GM12878 (cell line): Measurements from ENCODE around the gene LMF1. TPM values are rescaled to one million over a fixed set of nuclear protein-coding genes. Genes with fewer than 3 reads are reported as not detected.

Source experiments
- ATAC-seq: fragments of 200-7000 bp; cut with Tn5 transposase; 3 replicates; pipeline ENCODE4 v1.9.1; 2020; ENCODE audit warnings: mild to moderate bottlenecking, moderate library complexity
- BruUV-seq: library from RNA; stranded (reverse); fragments of 400-500 nt; replicated peaks from 2 replicates; lab custom pipeline; 2021; lab: Mats Ljungman, UMichigan
- CTCF ChIA-PET: fragments of 300-600 bp; sonication (Branson Sonifier 250); formaldehyde crosslinking; extraction: SDS; loops from one replicate; lab custom pipeline; 2021; ENCODE audit warnings: inconsistent platforms; lab: Yijun Ruan, JAX
- POLR2A ChIA-PET: fragments of 350-600 bp; formaldehyde crosslinking; extraction: SDS; loops from one replicate; lab custom pipeline; 2021; ENCODE audit warnings: inconsistent platforms; lab: Charles Lee
- RAD21 ChIA-PET: fragments of 300-600 bp; sonication (Branson Sonifier 250); formaldehyde crosslinking; loops from one replicate; lab custom pipeline; 2023; ENCODE audit warnings: antibody characterized with exemption; ENCODE audit not compliant: unreplicated experiment; lab: Charles Lee
- SMC1A ChIA-PET: fragments of 300-600 bp; sonication (Branson Sonifier 250); formaldehyde crosslinking; loops from one replicate; lab custom pipeline; 2023; ENCODE audit not compliant: unreplicated experiment, uncharacterized antibody; lab: Charles Lee
- DNase-seq: peaks from one replicate; pipeline ENCODE4 v3.0.0-alpha.2; 2011; ENCODE audit warnings: low read depth, low spot score
- FAIRE-seq: peaks from 3 replicates; lab custom pipeline; 2011; peaks lifted over from hg19 to GRCh38; lab: Jason Lieb, UNC
- H2AFZ ChIP-seq: 2 replicates; pipeline ENCODE4 v1.6.0; 2011; ENCODE audit warnings: low read depth, low read length, control low read depth; ENCODE audit not compliant: control insufficient read depth
- H3K27ac ChIP-seq: 2 replicates; pipeline ENCODE4 v1.5.1; 2011; ENCODE audit warnings: control low read depth; ENCODE audit not compliant: control insufficient read depth, insufficient read depth
- H3K27me3 ChIP-seq, 2 experiments: replicated peaks in 1 of 2; 2 replicates each; pipeline versions ENCODE4 v1.6.0 to v1.6.1; 2011; ENCODE audit warnings: low read length in 1 of 2; ENCODE audit not compliant: control insufficient read depth in 2 of 2, insufficient read depth in 2 of 2
- H3K36me3 ChIP-seq, 2 experiments: 2 replicates each; pipeline ENCODE4 v1.5.1; 2011; ENCODE audit warnings: low read length in 1 of 2; ENCODE audit not compliant: control insufficient read depth in 2 of 2, insufficient read depth in 2 of 2
- H3K4me1 ChIP-seq: 2 replicates; pipeline ENCODE4 v1.6.1; 2011; ENCODE audit warnings: mild to moderate bottlenecking, low read length, moderate library complexity, mixed read lengths; ENCODE audit not compliant: control insufficient read depth, insufficient read depth
- H3K4me2 ChIP-seq: 2 replicates; pipeline ENCODE4 v1.6.0; 2011; ENCODE audit warnings: control low read depth; ENCODE audit not compliant: control insufficient read depth, insufficient read depth
- H3K4me3 ChIP-seq: fragments of 200-600 bp; sonication (generic); 2 replicates; pipeline ENCODE4 v1.5.1; 2016
- H3K79me2 ChIP-seq: 2 replicates; pipeline ENCODE4 v1.6.0; 2011; ENCODE audit warnings: low read length; ENCODE audit not compliant: control insufficient read depth, insufficient read depth
- H3K9ac ChIP-seq: 2 replicates; pipeline ENCODE4 v1.8.0; 2011; ENCODE audit warnings: low read length, control low read depth, mixed read lengths; ENCODE audit not compliant: control insufficient read depth, insufficient read depth
- H3K9me3 ChIP-seq: replicated peaks from 3 replicates; pipeline ENCODE4 v1.5.1; 2011; ENCODE audit warnings: mild to moderate bottlenecking, low read length; ENCODE audit not compliant: control insufficient read depth, insufficient read depth
- H4K20me1 ChIP-seq: 2 replicates; pipeline ENCODE4 v1.6.0; 2011; ENCODE audit not compliant: control insufficient read depth, insufficient read depth
- CEBPZ ChIP-seq: fragments of 150-350 bp; IDR thresholded peaks from 2 replicates; pipeline ENCODE4 v1.6.1; 2016; ENCODE audit warnings: low read depth, low read length
- EGR1 ChIP-seq, 2 experiments: IDR thresholded peaks; 1 replicate in 1 of 2; 2 replicates in 1 of 2; pipeline ENCODE4 v1.6.1; 2011 to 2012; ENCODE audit warnings: low read depth in 2 of 2, low read length in 2 of 2, borderline replicate concordance in 1 of 2, mild to moderate bottlenecking in 1 of 2, moderate library complexity in 1 of 2
- HCFC1 ChIP-seq: fragments of 150-350 bp; IDR thresholded peaks from 2 replicates; pipeline ENCODE4 v1.6.1; 2014; ENCODE audit warnings: low read length
- HDAC6 ChIP-seq: fragments of 200-600 bp; sonication (generic); IDR thresholded peaks from one replicate; pipeline ENCODE4 v1.8.0; 2017; ENCODE audit warnings: antibody characterized with exemption; ENCODE audit not compliant: unreplicated experiment
- IRF4 ChIP-seq: IDR thresholded peaks from 2 replicates; pipeline ENCODE4 v1.6.1; 2011; ENCODE audit warnings: low read depth, low read length
- KAT2A ChIP-seq: conservative IDR thresholded peaks from 2 replicates; pipeline ENCODE4 v1.6.1; 2011; ENCODE audit warnings: low read depth, low read length; ENCODE audit not compliant: control insufficient read depth
- KLF5 ChIP-seq: fragments of 450-650 bp; IDR thresholded peaks from 2 replicates; pipeline ENCODE4 v1.6.1; 2014; ENCODE audit warnings: mild to moderate bottlenecking; ENCODE audit not compliant: partially characterized antibody
- NBN ChIP-seq: fragments of 450-650 bp; IDR thresholded peaks from 2 replicates; pipeline ENCODE4 v1.6.1; 2016
- POLR2AphosphoS2 ChIP-seq: IDR thresholded peaks from 2 replicates; pipeline ENCODE4 v1.6.1; 2011; ENCODE audit warnings: low read depth, mild to moderate bottlenecking, low read length, improper control_type of control experiment, moderate library complexity
- RFX5 ChIP-seq: IDR thresholded peaks from 2 replicates; pipeline ENCODE4 v1.6.1; 2011; ENCODE audit warnings: low read depth, low read length, improper control_type of control experiment
- SMARCA5 ChIP-seq: fragments of 450-650 bp; IDR thresholded peaks from 2 replicates; pipeline ENCODE4 v1.6.1; 2017; ENCODE audit warnings: mild to moderate bottlenecking
- TAF1 ChIP-seq: IDR thresholded peaks from 2 replicates; pipeline ENCODE4 v1.6.1; 2011; ENCODE audit warnings: mild to moderate bottlenecking, low read depth, low read length, borderline replicate concordance
- ZNF274 ChIP-seq: IDR thresholded peaks from one replicate; pipeline ENCODE4 v1.8.0; 2011; ENCODE audit not compliant: insufficient read length, insufficient read depth
- ZNF592 ChIP-seq: fragments of 450-650 bp; IDR thresholded peaks from 2 replicates; pipeline ENCODE4 v1.6.1; 2017; ENCODE audit warnings: mild to moderate bottlenecking, moderate library complexity
- ZNF622 ChIP-seq: fragments of 450-650 bp; IDR thresholded peaks from 2 replicates; pipeline ENCODE4 v1.6.1; 2017; ENCODE audit warnings: mild to moderate bottlenecking, inconsistent platforms
- ZZZ3 ChIP-seq: IDR thresholded peaks from 2 replicates; pipeline ENCODE4 v1.6.1; 2011; ENCODE audit warnings: low read depth; ENCODE audit not compliant: control insufficient read depth, insufficient read length
- WGBS: methylation state at CpG from one replicate; pipeline ENCODE4 v1.1.6; 2016; ENCODE audit warnings: low lambda C conversion rate; ENCODE audit not compliant: insufficient replicate concordance, insufficient coverage; ENCODE audit errors: missing lambda C conversion rate; 5-methylcytosine and 5-hydroxymethylcytosine counted together
- in situ Hi-C: fragments of 300-500 bp; cut with MboI; formaldehyde crosslinking; loops from 9 replicates; pipeline ENCODE4 v1.14.3; 2018; ENCODE audit warnings: mixed read lengths
- intact Hi-C: fragments of 100-400 bp; cut with micrococcal nuclease; formaldehyde crosslinking; loops from one replicate; pipeline ENCODE4 v1.14.2; 2022; ENCODE audit not compliant: unreplicated experiment
- polyA plus RNA-seq, 11 experiments: library from polyadenylated mRNA; depleted of rRNA in 4 of 11; unstranded in 6 of 11; stranded (reverse) in 5 of 11; fragments of >200 nt; fragmentation: Nextera tagmentation in 4 of 11; fragmentation: Illumina TruSeq in 1 of 11; extraction: Ambion mirVana in 4 of 11; extraction: Trizol in 1 of 11; gene quantifications; 1 replicate in 1 of 11; 2 replicates in 10 of 11; pipeline versions ENCODE4 v1.2.1 to v1.2.3, GENCODE V29; 2011 to 2016; ENCODE audit warnings: inconsistent platforms in 2 of 11, missing spikeins in 2 of 11, low read depth in 1 of 11
- total RNA-seq, 4 experiments: library from RNA; depleted of rRNA in 3 of 4; stranded (reverse); fragments of >200 nt in 3 of 4; fragmentation: Illumina TruSeq in 1 of 4; extraction: Trizol in 1 of 4; gene quantifications; 2 replicates each; pipeline versions ENCODE4 v1.2.1 to v1.2.3, GENCODE V29; 2013 to 2021

LMF1 gene
- total and polyA plus RNA-seq, 10 of the 15 experiments (the other 5 are each of a cell fraction or from before 2014, with no cell fraction given) = 0.18 to 3.2 (median 1.4) TPM; not detected in 1

GRCh38 chr16:990516-991291 is 19.9 kb upstream of the LMF1 start:
- DNase-seq (no peak), FAIRE-seq (no peak), ATAC-seq (no peak)
- H3K36me3 ChIP-seq = no peaks in the 10 kb centered on the region
- no peaks in the 10 kb centered on the region for H3K79me2 ChIP-seq
- RAD21 ChIA-PET = no interaction called here
- POLR2A ChIA-PET = no interaction called here
- no peak overlapping the region for H3K27ac ChIP-seq
- in situ Hi-C loops (no loop called here), intact Hi-C loops (no loop called here)
- H2AFZ ChIP-seq = no peak overlapping the region
- no peaks in the 10 kb centered on the region for H3K4me1 ChIP-seq
- no peaks in the 10 kb centered on the region for H3K9me3 ChIP-seq
- TF ChIP-seq HDAC6 (no peak), TAF1 (no peak), KLF5 (no peak), NBN (no peak), EGR1 (IDR thresholded peaks at IDR 0.05; ENCODE audit: borderline replicate concordance in 1 of 2, low read depth in 2 of 2, low read length in 2 of 2) (no peak), CEBPZ (no peak), IRF4 (no peak), ZZZ3 (no peak), KAT2A (no peak), HCFC1 (no peak), ZNF622 (no peak), ZNF274 (no peak), POLR2AphosphoS2 (no peak), RFX5 (no peak), ZNF592 (no peak), SMARCA5 (no peak)
- no TSS peak for BruUV-seq
- no peak overlapping the region for H3K4me3 ChIP-seq
- SMC1A ChIA-PET = no interaction called here
- CTCF ChIA-PET = no interaction called here
- H3K4me2 ChIP-seq = no peak overlapping the region
- no peaks in the 10 kb centered on the region for H3K27me3 ChIP-seq
- H4K20me1 ChIP-seq = no peaks in the 10 kb centered on the region
- no peak overlapping the region for H3K9ac ChIP-seq
- 73% methylated on average over 41 of the region's 41 CpGs for whole genome bisulfite sequencing
